HCEC 1CT (cell line): Measurements from ENCODE around the gene ALX3.
"Not testable (repeated sequence)": the region's sequence is repeated elsewhere in the genome, so short reads cannot be mapped to it uniquely, and the experiment has no call there.

ENCODE experiments used
- DNase-seq: peaks from one replicate; pipeline ENCODE4 v3.0.0-alpha.2; 2017

ALX3 gene

GRCh38 chr1:110088739-110089316 lies 18.4 kb upstream of the ALX3 start:
- no peak for DNase-seq

- peak; percentile 44 for DNase-seq
These were observed 17.6 kb upstream of the ALX3 start for GRCh38 chr1:110087812-110088738.

- DNase-seq: no peak
These were observed 16.5 kb upstream of the ALX3 start for GRCh38 chr1:110086961-110087360.

GRCh38 chr1:110085671-110086070 lies 15.2 kb upstream of the ALX3 start:
- DNase-seq: no peak

- no peak for DNase-seq
These were observed 14.0 kb upstream of the ALX3 start for GRCh38 chr1:110084227-110085078.

GRCh38 chr1:110083866-110084226 lies 13.4 kb upstream of the ALX3 start:
- DNase-seq: no peak

GRCh38 chr1:110083061-110083865 lies 12.8 kb upstream of the ALX3 start:
- DNase-seq: no peak

GRCh38 chr1:110082477-110082876 lies 12.0 kb upstream of the ALX3 start:
- DNase-seq: no peak

GRCh38 chr1:110081061-110081460 lies 10.6 kb upstream of the ALX3 start:
- DNase-seq: no peak

- DNase-seq: not testable (repeated sequence)
These were observed 9.5 kb upstream of the ALX3 start for GRCh38 chr1:110079995-110080394.

- no peak for DNase-seq
These were observed 6.5 kb upstream of the ALX3 start for GRCh38 chr1:110076789-110077500.

- no peak for DNase-seq
These were observed 3.7 kb upstream of the ALX3 start for GRCh38 chr1:110074166-110074565.

GRCh38 chr1:110070282-110070669 lies 196 bp downstream of the ALX3 start:
- DNase-seq: no peak

- DNase-seq: no peak
These were observed 829 bp downstream of the ALX3 start for GRCh38 chr1:110069404-110070281.

GRCh38 chr1:110068646-110069403 lies 1.6 kb downstream of the ALX3 start:
- DNase-seq: no peak

GRCh38 chr1:110067893-110068645 lies 2.4 kb downstream of the ALX3 start:
- no peak for DNase-seq

- no peak for DNase-seq
These were observed 3.0 kb downstream of the ALX3 start for GRCh38 chr1:110067479-110067892.

- no peak for DNase-seq
These were observed 4.6 kb downstream of the ALX3 start for GRCh38 chr1:110065841-110066240.

GRCh38 chr1:110064576-110065337 lies 5.7 kb downstream of the ALX3 start:
- no peak for DNase-seq
